Measurements from ENCODE around the gene GAB1. TPM values are rescaled to one million over a fixed set of nuclear protein-coding genes. Genes with fewer than 3 reads are reported as not detected.

GAB1 gene
- total RNA-seq, 6 experiments from 2014 or later, result 6.6 to 8.9 (median 6.9) TPM

GRCh38 chr4:143394739-143395453 lies 58.2 kb downstream of the GAB1 start:
- TF ChIP-seq CTCF (IDR thresholded peaks at IDR 0.05), result no peak
- Mint-ChIP-seq H3K4me3 (no peak overlapping the region), H3K9me3 (no peaks in the 10 kb centered on the region), H3K4me1 (ENCODE audit: low read depth) (peaks cover 79% of the 10 kb centered on the region), H3K36me3 (ENCODE audit: low read depth) (no peaks in the 10 kb centered on the region), H3K27me3 (ENCODE audit: insufficient read depth) (no peaks in the 10 kb centered on the region; the same call in none of the 2 replicates), H3K27ac (no peak overlapping the region)
- DNase-seq, result no peak

GRCh38 chr4:143396695-143397094 lies 60.0 kb downstream of the GAB1 start:
- TF ChIP-seq CTCF (IDR thresholded peaks at IDR 0.05), result peak; percentile 44
- no peaks in the 10 kb centered on the region for H3K9me3 Mint-ChIP-seq
- no peaks in the 10 kb centered on the region; the same call in none of the 2 replicates for H3K27me3 Mint-ChIP-seq (ENCODE audit: insufficient read depth)
- no peak for DNase-seq
- H3K36me3 Mint-ChIP-seq (ENCODE audit: low read depth), result no peaks in the 10 kb centered on the region
- H3K4me1 Mint-ChIP-seq (ENCODE audit: low read depth), result peaks cover 61% of the 10 kb centered on the region
- H3K27ac Mint-ChIP-seq, result peak overlapping the region; percentile 23
- H3K4me3 Mint-ChIP-seq, result peak overlapping the region; percentile 24

GRCh38 chr4:143397335-143397734 lies 60.7 kb downstream of the GAB1 start:
- Mint-ChIP-seq H3K9me3 (no peaks in the 10 kb centered on the region), H3K4me3 (peak overlapping the region; percentile 3), H3K27ac (peak overlapping the region; percentile 68), H3K36me3 (ENCODE audit: low read depth) (no peaks in the 10 kb centered on the region), H3K4me1 (ENCODE audit: low read depth) (peaks cover 54% of the 10 kb centered on the region), H3K27me3 (ENCODE audit: insufficient read depth) (no peaks in the 10 kb centered on the region; the same call in none of the 2 replicates)
- no peak for TF ChIP-seq CTCF (IDR thresholded peaks at IDR 0.05)
- DNase-seq, result peak; percentile 35

- no peak for TF ChIP-seq CTCF (IDR thresholded peaks at IDR 0.05)
- Mint-ChIP-seq H3K27ac (peak overlapping the region; percentile 68), H3K9me3 (no peaks in the 10 kb centered on the region), H3K4me3 (peak overlapping the region; percentile 3), H3K27me3 (ENCODE audit: insufficient read depth) (no peaks in the 10 kb centered on the region; the same call in none of the 2 replicates), H3K36me3 (ENCODE audit: low read depth) (no peaks in the 10 kb centered on the region), H3K4me1 (ENCODE audit: low read depth) (peaks cover 54% of the 10 kb centered on the region)
- no peak for DNase-seq
Observed at GRCh38 chr4:143397887-143398286, 61.2 kb downstream of the GAB1 start.

- H3K27me3 Mint-ChIP-seq (ENCODE audit: insufficient read depth), result no peaks in the 10 kb centered on the region; the same call in none of the 2 replicates
- no peak overlapping the region for H3K4me3 Mint-ChIP-seq
- peaks cover 46% of the 10 kb centered on the region for H3K4me1 Mint-ChIP-seq (ENCODE audit: low read depth)
- peak; percentile 90 for TF ChIP-seq CTCF (IDR thresholded peaks at IDR 0.05)
- no peaks in the 10 kb centered on the region for H3K36me3 Mint-ChIP-seq (ENCODE audit: low read depth)
- no peaks in the 10 kb centered on the region for H3K9me3 Mint-ChIP-seq
- no peak overlapping the region for H3K27ac Mint-ChIP-seq
- DNase-seq, result peak; percentile 49
Observed at GRCh38 chr4:143399113-143399949, 62.7 kb downstream of the GAB1 start.

Measured in HFFc6 (cell line).